ENCODE measurements around the gene VPS37C. TPM values are rescaled to one million over a fixed set of nuclear protein-coding genes. Genes with fewer than 3 reads are reported as not detected.
A peak's percentile ranks its signal among the peaks of the same experiment; 100 is the strongest.

The VPS37C gene
- total RNA-seq, 1 donor from 2014 or later: 24.4 TPM

DNA sequence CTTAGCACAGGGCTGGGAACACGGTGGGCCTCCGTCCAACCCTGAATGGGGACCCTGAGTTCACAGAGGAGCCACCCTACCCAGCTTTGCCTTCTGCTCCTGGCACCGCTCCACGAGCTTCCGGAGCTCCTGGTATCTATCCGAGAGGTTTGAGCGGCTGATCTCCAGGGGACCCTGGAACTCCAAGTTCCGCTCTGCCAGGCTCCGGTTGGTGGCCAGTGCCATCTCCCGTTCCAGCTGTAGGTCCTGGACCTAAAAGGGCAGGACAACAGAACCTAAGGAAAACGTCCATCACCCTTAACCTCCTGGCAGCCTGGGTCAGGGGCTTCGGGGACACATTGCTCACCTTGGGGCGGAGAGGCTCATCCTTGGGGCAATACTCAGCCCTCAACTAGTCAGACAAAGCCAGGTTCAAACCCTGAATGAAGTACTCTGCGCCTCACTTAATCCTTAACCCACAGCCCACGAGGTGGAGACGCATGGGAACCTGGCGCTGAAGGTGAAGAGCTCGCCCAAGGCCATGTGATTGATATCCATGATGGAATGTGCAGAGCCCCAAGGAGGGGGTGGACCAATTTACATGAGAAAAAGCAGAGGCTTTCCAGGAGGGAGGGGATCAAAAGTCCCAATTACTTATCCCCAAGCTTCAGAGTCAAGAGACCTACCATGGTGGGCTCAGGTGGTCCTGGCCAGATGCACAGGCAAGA lies 27.1 kb downstream of the VPS37C start:
- DNase-seq (ENCODE audit: low read depth): no peak

DNA sequence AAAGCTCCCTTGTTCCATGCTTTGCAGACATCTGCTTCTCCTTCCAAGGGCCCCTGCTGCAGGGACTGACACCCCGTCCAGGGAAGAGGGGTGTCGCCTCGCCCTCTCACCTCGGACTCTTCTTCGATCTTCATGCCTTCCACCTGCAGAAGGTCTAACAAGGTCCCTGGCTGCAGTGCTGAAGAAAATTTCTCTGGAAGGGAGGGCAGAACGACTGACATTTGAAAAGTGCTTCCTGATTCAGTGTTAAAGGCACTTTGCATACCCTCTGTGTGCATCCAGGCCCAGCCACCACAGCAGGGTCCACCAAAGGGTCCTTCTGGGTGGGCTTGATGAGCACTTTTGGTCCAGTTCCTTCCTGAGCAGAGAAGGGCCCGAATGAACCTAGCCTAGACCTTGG lies 28.1 kb downstream of the VPS37C start:
- DNase-seq (ENCODE audit: low read depth): no peak

DNA sequence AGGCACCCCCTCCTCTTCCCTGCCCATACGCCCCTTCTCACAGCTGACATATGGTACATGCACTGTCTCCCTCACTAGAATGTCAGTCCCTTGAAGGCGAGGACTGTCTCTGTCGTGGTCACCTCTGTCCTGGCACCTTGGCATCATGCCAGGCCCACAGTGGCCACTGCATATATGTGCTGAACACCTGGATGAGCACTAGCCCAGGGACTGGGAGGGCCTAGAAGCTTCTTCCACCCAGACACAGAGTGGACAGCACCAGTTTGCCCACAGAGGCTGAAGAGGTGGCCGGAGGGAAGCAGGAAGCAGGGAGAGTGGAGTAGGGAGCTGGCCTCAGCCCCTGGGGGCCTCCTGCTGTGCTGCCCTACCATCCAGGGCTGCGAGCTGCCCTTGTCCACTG lies 28.6 kb downstream of the VPS37C start:
- DNase-seq (ENCODE audit: low read depth): no peak

DNA sequence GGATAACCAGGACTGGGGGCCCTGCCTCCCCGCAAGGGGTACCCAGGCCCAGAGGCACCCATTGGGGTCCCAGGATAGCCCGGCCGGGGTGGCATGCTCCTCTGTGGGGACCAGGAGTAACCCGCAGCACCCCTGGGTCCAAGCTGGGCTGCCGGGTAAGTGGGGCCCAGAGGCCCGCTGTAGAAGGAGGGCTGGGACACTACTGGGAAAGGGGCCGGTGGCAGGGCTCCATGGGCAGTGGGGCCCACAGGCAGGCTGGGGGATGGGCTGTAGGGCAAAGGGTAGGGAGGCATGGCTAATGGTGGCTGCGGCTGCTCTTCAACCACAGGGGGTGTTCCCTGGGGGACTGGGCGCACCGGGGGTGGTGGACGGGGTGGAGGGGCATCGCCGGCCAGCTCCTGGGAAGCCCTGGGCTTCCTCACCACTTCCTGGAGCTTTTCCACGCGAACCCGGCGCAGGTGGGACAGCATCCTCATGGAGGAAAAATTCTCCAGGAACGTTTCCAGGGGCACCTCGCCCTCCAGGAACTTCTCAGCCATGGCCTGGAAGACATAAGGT lies 29.1 kb downstream of the VPS37C start:
- DNase-seq (ENCODE audit: low read depth): no peak

DNA sequence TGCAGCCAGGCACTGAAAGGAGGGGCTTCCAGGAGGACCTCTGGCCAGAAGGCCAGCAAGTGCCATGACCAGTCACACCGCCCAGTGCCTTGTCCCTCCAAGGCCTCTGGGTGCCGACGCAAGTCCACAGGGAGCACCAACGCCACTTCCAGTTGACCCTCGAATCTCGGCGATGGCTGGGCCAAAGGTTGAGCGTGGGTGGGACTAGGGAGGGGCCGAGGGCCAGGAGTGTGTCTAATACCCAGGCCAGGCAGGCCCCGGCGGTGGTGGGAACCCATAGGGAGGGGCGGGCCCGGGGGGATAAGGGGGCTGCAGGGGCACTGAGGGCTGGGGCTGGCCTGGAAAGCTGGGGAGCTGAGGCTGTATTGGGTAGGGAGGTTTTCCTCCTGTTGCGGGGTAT lies 29.6 kb downstream of the VPS37C start:
- no peak for DNase-seq (ENCODE audit: low read depth)

DNA sequence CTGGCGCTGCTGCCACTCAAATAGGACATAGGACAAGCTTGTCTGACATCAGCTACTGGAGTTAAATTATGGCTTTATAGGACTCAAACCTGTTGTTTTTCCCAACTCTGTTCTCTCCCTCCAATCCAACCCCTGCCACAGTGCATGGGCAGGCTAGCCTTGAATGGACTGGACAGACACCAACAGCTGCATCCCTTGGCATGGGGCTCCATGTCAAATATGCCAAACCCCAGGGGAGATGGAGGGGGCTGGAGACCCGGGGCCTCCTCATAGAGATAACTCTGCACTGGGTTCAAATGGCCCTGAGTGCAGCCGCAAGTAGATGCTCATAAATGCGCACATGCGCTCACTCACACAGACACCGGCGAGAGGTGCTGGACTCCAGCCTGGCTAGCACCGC lies 30.0 kb downstream of the VPS37C start:
- peak; percentile 87 for DNase-seq (ENCODE audit: low read depth)

DNA sequence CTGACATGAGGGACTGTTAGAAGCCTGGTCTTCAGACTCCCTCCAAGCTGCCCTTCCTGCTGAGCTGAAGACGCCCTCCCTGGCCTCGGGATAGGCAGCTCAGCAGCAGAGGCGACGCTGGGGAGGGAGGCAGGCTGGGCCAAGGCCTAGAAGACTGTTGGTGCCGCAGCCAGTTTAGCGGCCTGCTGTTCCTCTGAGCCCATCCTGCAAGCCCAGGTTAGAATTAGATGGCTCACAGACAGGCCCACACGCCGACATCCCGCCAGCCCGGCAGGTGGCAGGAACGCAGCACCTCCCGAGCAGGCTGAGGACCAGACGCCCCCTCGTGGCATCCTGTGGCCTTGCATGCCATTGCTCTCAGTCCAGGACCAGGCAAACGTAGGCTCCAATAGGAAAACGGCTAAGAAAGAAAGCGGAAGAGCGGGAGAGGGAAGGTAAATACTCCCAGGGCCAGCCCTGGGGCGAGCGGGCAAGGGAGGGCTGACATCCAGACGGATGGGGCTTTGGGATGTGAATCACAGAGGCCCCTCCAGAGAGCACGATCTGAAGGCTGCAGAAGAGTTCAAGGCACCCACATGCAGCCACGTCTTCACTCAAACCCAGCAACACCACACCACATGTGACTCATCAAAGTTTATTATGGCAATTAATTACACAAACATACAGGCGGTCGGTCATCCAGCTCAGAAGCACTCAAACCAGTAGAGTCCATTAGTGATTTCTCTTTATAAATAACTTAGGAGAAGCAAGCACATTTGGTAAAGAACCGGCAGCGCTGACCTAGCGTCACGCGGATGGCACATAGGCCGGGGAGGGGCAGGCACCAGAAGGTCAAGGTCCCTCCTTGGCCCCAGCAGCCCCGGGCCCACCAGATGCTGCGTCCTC lies 31.3 kb downstream of the VPS37C start:
- DNase-seq (ENCODE audit: low read depth): peak; percentile 85

DNA sequence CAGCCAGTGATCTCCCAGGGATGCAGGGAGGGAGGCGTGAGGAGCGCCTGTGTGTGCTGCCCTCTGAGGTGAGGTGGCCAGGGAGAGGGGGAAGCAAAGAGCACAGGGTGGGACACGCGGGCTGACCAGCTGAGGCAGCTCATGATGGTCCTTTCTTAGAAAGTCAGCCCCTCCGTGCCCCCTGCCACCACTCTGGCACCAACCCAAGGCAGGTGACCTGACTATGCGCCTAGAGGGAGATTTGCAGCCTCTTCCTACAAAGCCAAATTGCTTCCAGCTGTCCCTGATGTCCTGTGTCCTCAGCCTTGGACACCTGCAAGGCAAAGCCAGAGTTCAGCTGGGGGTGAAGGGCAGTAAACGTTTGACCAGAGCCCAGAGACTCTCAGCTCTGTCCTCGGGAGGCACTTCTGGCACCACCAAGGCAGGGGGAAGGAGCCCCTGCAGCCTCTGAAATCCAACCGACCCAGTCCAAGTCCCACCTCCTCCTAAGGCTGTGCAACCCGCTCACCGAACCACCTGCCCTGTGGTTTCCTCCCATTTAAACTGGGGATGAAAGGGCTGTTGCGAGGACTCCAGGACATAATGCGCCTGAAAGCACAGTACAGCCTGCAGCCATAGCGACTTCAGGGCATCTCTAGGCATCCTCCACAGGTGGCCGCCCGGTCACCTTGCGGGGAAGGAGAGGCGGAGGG lies 32.1 kb downstream of the VPS37C start:
- no peak for DNase-seq (ENCODE audit: low read depth)

DNA sequence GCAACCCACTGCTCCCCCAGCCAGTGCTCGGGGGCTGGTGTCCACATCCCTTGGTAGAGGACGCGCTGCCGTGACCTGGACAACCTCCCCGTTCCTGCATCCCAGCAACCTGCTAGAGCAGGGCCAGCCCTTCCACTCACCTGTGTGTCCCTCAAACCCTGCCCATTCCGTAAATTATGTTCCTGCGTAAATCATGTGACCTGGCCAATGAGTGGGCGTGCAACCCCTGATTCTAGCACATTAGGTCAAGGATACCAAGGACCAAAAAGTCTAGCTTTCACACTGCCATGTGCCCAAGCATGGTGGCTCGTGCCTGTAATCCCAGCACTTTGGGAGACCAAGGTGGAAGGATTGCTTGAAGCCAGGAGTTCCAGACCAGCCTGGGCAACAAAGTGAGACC lies 33.2 kb downstream of the VPS37C start:
- no peak for DNase-seq (ENCODE audit: low read depth)

DNA sequence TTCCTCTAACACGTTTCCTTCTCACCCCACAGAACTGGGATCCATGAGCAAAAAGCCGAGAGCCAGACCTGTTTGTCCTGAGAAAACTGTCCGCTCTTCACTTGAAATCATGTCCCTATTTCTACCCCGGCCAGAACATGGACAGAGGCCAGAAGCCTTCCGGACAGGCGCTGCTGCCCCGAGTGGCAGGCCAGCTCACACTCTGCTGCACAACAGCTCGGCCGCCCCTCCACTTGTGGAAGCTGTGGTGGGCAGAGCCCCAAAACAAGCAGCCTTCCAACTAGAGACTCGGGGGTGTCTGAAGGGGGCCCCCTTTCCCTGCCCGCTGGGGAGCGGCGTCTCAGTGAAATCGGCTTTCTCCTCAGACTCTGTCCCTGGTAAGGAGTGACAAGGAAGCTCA lies 35.0 kb downstream of the VPS37C start:
- DNase-seq (ENCODE audit: low read depth): no peak

DNA sequence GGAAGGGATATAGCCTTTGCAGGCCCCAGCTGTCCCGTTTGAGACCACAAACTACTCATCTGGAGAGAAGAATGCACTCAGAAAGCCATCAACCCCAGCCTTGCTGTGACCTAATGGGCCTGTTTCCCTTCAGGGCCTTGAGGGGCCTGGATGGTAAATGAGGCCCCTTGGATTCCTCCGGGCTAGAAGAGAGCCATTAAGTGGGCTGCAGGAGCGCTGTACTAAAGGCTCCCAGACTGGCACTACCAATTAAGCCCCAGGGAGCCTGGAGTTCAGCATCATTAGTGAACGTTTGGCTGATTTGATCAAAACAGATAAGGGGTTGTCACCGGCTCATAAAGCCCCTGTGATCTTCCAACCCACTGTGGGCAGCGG lies 35.9 kb downstream of the VPS37C start:
- DNase-seq (ENCODE audit: low read depth): no peak

DNA sequence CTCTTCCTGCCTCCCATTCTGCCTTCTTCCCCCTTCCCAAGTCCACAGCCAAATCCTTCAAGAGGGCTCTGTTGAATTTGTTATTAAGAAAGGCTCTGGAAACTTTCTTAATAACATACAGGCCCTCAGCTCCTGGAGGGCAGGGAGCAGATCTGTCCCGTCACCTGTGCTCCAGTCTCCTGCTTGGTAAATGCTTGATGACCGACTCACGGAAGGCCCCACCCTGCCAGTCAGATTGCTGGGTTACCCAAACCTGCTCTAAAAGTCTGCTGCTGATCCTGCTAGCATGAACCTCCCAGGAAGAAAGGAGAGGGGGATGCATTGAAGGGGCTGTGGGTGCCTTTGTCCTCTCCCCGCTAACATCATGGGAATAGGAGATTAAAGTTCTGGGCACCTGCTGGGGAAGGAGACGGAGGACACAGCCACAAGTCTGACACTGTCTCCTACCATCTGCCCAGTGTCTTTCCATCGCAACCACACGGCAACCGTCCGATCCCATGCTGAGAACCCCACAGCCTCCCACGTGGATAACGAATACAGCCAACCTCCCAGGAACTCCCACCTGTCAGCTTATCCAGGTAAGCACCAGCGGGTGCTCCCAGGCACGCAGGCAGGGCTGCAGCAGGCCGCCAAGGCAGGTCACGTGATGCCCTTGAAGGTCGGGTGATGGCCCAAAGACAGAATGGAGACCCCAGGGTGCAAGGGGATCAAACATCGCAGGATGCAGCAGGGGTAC lies 36.5 kb downstream of the VPS37C start:
- DNase-seq (ENCODE audit: low read depth): no peak

DNA sequence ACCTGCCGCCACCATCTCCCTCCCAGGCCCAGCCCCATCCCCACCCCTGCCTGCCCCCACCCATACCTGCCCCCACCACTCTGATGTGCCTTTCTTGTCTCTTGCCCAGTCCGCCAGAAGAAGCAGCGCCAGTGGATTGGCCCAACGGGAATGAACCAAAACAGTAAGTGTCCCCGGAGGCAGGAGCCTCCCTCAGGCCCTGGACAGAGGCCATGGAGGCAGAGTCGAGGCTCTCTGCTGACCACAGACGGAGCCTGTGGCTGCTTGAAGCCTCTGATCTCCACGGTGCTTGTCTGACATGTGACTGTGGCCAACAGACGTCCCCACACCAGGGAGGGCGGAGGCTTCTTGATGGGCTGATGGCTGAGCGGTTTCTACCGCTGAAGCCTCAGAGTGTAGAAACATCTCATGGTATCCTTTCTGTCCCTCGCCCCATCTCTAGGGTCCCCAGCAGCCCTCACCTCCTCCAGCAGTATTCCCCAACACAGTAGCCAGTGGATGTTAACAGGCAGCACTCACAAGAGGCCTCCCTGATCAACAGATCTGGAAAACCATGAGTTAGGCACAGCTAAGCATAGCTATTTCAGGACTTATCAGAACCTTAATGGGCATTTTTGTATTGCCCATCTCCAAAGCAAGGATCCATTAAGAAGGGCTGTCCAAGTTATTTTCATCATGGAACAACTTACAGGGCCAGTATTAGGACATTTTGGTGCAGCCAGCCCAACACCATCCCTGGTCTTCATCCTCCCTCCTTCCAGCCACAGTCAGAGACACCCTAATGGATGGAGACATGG lies 37.3 kb downstream of the VPS37C start:
- peak; percentile 44 for DNase-seq (ENCODE audit: low read depth)

DNA sequence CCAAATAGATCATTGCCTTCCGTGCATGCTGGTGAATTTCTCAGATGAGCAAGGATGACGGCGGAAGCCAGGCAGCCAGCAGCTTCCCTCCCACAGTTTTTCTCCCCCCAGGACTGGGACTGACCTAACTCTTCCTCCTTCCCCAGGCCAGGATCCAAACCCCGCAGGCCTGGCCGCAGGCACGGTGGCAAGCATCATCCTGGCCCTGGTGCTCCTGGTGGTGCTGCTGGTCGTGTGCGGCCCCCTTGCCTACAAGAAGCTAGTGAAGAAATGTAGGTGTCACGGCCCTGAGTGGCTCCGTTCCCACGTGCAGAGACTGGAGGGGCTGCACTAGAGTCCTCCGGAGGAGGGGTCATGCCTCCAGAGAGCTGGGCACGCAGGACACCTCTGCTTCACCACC lies 38.5 kb downstream of the VPS37C start:
- no peak for DNase-seq (ENCODE audit: low read depth)

DNA sequence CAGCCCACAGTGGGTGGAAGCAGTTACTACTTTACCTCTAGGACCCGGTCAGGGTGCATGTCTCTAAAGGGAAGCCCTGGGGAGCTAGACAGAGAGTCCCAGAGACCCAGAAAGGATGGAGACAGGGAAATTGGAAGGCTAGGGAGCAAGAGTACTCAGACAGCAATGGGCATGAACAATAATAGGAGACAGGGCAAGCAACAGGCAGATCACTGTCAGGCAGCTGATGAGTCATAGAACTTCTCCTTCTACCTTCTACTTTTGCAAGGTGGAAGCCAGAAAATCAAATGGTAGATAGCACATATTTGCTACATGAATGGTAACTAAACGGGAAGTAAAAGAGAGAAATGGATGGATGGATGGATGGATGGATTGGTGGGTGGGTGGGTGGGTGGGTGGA lies 39.3 kb downstream of the VPS37C start:
- DNase-seq (ENCODE audit: low read depth): no peak

DNA sequence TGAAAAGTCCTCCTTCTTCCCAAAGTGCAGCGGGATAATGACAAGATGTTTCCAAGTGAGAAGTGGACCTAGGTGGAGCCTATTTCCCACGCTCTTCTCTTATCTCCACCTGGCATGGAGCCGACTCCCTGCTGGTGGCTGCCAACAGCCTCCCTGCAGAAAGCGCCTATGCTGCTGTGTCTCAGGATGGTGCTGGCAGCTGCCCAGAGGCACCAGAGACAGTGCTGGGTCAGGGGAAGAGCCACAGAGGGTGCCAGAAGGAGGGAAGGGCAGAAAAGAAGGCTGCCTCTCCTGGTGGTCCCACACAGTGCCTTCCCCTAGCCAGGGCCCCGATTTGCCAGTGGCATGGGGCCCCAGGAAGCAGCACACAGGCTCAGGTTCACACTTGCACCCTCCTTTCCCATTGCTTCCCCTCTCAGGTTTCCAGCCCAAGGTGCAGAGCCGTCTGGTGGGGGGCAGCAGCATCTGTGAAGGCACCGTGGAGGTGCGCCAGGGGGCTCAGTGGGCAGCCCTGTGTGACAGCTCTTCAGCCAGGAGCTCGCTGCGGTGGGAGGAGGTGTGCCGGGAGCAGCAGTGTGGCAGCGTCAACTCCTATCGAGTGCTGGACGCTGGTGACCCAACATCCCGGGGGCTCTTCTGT lies 39.9 kb downstream of the VPS37C start:
- peak; percentile 14 for DNase-seq (ENCODE audit: low read depth)

DNA sequence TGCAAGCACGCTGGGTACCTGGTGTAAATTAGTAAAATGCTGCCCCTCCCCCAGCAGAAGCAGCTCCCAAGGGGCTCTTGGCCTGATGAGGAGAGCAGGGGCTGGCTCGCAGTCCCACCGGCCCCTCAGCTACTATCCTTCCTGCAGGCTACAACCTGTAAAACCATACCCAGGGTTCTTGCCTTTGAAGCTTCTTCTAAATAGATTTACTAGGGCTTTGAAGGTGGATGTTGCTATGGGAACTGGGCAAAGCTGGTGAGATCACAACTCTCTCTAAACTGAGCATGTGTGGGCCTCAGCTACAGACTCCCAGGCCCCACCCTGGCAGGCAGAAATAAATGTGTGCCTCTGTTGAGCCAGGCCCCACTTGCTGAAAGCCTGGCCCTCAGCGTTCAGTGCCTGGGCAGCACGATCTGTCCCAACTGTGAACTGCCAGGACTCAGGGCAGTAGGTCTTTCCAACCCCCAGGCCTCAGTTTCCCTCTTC lies 40.5 kb downstream of the VPS37C start:
- peak; percentile 43 for DNase-seq (ENCODE audit: low read depth)

DNA sequence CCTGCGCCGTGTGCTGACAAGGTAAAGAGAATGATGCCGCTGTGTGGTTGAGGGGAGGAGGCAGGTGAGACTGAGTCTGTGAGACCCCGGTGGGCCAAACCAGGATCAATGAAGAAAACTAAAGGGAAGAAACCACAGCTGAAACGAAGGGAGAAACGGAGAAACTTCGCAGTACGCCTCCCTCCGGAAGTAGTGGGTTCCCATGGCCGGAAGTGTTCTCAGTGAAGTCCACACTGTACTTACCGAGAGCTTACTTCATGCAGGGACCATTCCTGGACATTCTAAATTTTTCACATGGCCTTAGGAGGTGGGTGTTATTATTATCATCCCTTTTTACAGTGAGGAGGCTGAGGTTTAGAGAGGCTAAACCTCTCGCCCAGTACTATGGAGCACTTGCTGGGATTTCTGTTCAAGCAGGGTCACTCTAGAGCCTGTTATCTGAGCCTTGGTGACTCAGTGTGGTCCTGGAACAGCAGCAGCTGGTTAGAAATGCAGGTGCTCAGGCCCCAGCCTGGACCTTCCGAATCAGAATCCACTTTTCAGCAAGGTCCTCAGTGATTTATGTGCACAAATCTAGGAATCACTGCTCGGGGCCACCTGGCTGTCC lies 41.0 kb downstream of the VPS37C start:
- DNase-seq (ENCODE audit: low read depth): peak; percentile 67

DNA sequence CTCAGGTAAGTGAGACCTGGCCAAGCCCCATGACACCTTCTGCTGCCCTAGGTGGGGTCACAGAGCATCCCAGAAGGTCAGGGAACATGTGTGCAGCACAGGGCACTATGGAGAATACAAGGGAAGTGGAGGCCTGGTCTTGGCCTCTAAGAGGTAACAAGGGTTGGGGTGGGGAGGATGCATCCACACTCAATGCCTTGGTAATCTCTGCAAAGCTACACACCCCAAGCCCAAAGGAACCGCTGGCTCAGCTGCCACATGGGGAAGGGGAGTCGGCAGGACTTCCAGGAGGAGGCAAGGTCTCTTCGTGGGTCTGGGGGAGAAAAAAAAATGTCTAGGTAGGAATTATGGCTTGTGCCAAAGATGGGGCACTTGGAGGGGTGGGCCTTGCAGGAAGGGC lies 41.7 kb downstream of the VPS37C start:
- no peak for DNase-seq (ENCODE audit: low read depth)
